Uterus (tissue), 4 donors: ENCODE data around the gene SLC36A4. TPM values are rescaled to one million over a fixed set of nuclear protein-coding genes. Genes with fewer than 3 reads are reported as not detected.
"Not testable (repeated sequence)": the region's sequence is repeated elsewhere in the genome, so short reads cannot be mapped to it uniquely, and the experiment has no call there.

ENCODE experiments used
- DNase-seq, 2 donors: peaks; one replicate each; pipeline ENCODE4 v3.0.0-alpha.2; 2019 to 2020
- H3K27ac ChIP-seq, 2 donors: fragments of 200-600 bp; sonication (generic); 1 replicate in 1 of 2; 2 replicates in 1 of 2; pipeline ENCODE4 v1.5.1; 2016 to 2018
- H3K27me3 ChIP-seq, 2 donors: fragments of 200-600 bp; sonication (generic); one replicate each; pipeline ENCODE4 v1.5.1; 2018 to 2019; ENCODE audit warnings: control low read depth in 1 of 2
- H3K36me3 ChIP-seq, 2 donors: fragments of 200-600 bp; sonication (generic); one replicate each; pipeline ENCODE4 v1.5.1; 2019; ENCODE audit warnings: control low read depth in 1 of 2
- H3K4me1 ChIP-seq, 2 donors: fragments of 200-600 bp; sonication (generic); one replicate each; pipeline ENCODE4 v1.5.1; 2018 to 2019; ENCODE audit warnings: control low read depth in 1 of 2
- H3K4me3 ChIP-seq, 2 donors: fragments of 200-600 bp; sonication (generic); 1 replicate in 1 of 2; 2 replicates in 1 of 2; pipeline ENCODE4 v1.5.1; 2018 to 2019; ENCODE audit warnings: mild to moderate bottlenecking in 1 of 2
- H3K9me3 ChIP-seq, 2 donors: fragments of 200-600 bp; sonication (generic); one replicate each; pipeline ENCODE4 v1.5.1; 2019; ENCODE audit warnings: control low read depth in 1 of 2
- CTCF ChIP-seq, 4 experiments: fragments of 200-600 bp in 2 of 4; fragments of 450-650 bp in 2 of 4; sonication (generic) in 2 of 4; IDR thresholded peaks; one replicate each; pipeline ENCODE4 v1.5.1; 2016 to 2019; ENCODE audit warnings: antibody characterized with exemption in 4 of 4, mild to moderate bottlenecking in 2 of 4, moderate library complexity in 1 of 4
- POLR2A ChIP-seq, 2 donors: fragments of 450-650 bp; IDR thresholded peaks; one replicate each; pipeline ENCODE4 v1.6.1; 2016; ENCODE audit warnings: antibody characterized with exemption in 2 of 2, mild to moderate bottlenecking in 1 of 2, moderate library complexity in 1 of 2
- intact Hi-C: fragments of 100-400 bp; cut with DNase I; formaldehyde crosslinking; loops from one replicate; pipeline ENCODE4 v1.15.1; 2023; ENCODE audit warnings: low total_unique reads
- total RNA-seq, 4 donors: library from RNA; depleted of rRNA in 3 of 4; stranded (reverse); fragments of >200 nt in 3 of 4; gene quantifications; one replicate each; pipeline versions ENCODE4 v1.1.0 to v1.2.4, GENCODE V29; 2014 to 2023
- donor health status: DM: yes; HTN: yes; CAD: no.

SLC36A4 gene
- total RNA-seq, 4 donors from 2014 or later, result 24.5 to 49.4 (median 29.4) TPM

- no peak overlapping the region for H3K27ac ChIP-seq
- H3K4me3 ChIP-seq, result no peak overlapping the region
- intact Hi-C loops, result no loop called here
- no peaks in the 10 kb centered on the region for H3K9me3 ChIP-seq
- TF ChIP-seq CTCF (IDR thresholded peaks at IDR 0.05) (no peak), POLR2A (IDR thresholded peaks at IDR 0.05) (no peak)
- H3K27me3 ChIP-seq, result no peaks in the 10 kb centered on the region
- H3K36me3 ChIP-seq, result no peaks in the 10 kb centered on the region
- no peak for DNase-seq
- H3K4me1 ChIP-seq, result no peaks in the 10 kb centered on the region
Observed at GRCh38 chr11:93116641-93117441, 81.0 kb downstream of the SLC36A4 start.

DNA sequence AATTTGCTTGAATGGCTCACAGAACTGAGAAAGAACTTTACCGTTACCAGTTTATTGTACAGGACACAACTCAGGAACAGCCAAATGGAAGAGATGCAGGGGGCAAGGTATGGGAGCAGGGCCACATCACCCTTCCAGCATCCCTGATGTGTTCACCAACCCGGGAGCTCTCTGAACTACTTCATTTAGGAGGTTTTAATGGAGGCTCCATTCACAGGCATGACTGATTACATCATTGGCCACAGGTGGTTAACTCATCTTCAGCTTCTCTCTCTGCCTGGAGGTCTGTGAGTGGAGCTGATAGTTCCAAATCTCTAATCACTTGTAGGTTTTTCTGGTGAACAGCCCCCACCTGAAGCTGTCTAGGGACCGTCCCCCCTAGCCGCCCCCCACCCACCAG lies 83.5 kb downstream of the SLC36A4 start:
- H3K27me3 ChIP-seq, result no peaks in the 10 kb centered on the region
- no peaks in the 10 kb centered on the region for H3K9me3 ChIP-seq
- intact Hi-C loops, result no loop called here
- no peak for DNase-seq
- H3K4me1 ChIP-seq, result no peaks in the 10 kb centered on the region
- H3K4me3 ChIP-seq, result no peak overlapping the region
- H3K36me3 ChIP-seq, result no peaks in the 10 kb centered on the region
- no peak for TF ChIP-seq POLR2A (IDR thresholded peaks at IDR 0.05)
- TF ChIP-seq CTCF (IDR thresholded peaks at IDR 0.05), result no peak
- no peak overlapping the region for H3K27ac ChIP-seq

GRCh38 chr11:93113824-93114223 lies 84.0 kb downstream of the SLC36A4 start:
- Histone ChIP-seq H3K27me3 (no peaks in the 10 kb centered on the region), H3K4me3 (no peak overlapping the region), H3K36me3 (no peaks in the 10 kb centered on the region), H3K4me1 (no peaks in the 10 kb centered on the region), H3K27ac (no peak overlapping the region), H3K9me3 (no peaks in the 10 kb centered on the region)
- no peak for TF ChIP-seq CTCF (IDR thresholded peaks at IDR 0.05)
- intact Hi-C loops, result no loop called here
- DNase-seq, result no peak

DNA sequence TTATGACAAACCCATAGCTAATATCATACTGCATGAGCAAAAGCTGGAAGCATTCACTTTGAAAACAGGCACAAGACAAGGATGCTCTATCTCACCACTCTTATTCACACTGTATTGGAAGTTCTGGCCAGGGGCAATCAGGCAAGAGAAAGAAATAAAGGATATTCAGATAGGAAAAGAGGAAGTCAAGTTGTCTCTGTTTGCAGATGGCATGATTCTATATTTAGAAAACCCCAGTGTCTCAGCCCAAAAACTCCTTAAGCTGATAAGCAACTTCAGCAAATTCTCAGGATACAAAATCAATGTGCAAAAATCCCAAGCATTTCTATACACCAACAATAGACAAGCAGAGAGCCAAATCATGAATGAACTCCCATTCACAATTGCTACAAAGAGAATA lies 86.6 kb downstream of the SLC36A4 start:
- intact Hi-C loops, H3K36me3 ChIP-seq, DNase-seq, H3K27ac ChIP-seq, H3K9me3 ChIP-seq, H3K4me1 ChIP-seq, H3K4me3 ChIP-seq, H3K27me3 ChIP-seq: not testable (repeated sequence)

GRCh38 chr11:93100211-93100610 lies 97.6 kb downstream of the SLC36A4 start:
- H3K4me3 ChIP-seq, result no peak overlapping the region
- intact Hi-C loops, result no loop called here
- H3K27ac ChIP-seq, result no peak overlapping the region
- H3K27me3 ChIP-seq, result no peaks in the 10 kb centered on the region
- no peaks in the 10 kb centered on the region for H3K9me3 ChIP-seq
- TF ChIP-seq CTCF (IDR thresholded peaks at IDR 0.05) (no peak), POLR2A (IDR thresholded peaks at IDR 0.05) (no peak)
- no peaks in the 10 kb centered on the region for H3K36me3 ChIP-seq
- no peak for DNase-seq
- no peaks in the 10 kb centered on the region for H3K4me1 ChIP-seq
